Amniotic stem cell (primary cell): ENCODE measurements around the gene CRX.
A peak's percentile ranks its signal among the peaks of the same experiment; 100 is the strongest.
"Not testable (repeated sequence)": the region's sequence is repeated elsewhere in the genome, so short reads cannot be mapped to it uniquely, and the experiment has no call there.

Experiments used
- DNase-seq: peaks from one replicate; lab custom pipeline; 2025; lab: John Stamatoyannopoulos, UW

Gene CRX

GRCh38 chr19:47821460-47822020 lies at the start of gene CRX:
CRX (plus strand) TSS chr19:47821937; CDS start chr19:47834444, 12,507 bp downstream.
- DNase-seq, result no peak

- DNase-seq, result no peak
Measured at GRCh38 chr19:47776568-47776967, 45.2 kb upstream of the CRX start.

DNA sequence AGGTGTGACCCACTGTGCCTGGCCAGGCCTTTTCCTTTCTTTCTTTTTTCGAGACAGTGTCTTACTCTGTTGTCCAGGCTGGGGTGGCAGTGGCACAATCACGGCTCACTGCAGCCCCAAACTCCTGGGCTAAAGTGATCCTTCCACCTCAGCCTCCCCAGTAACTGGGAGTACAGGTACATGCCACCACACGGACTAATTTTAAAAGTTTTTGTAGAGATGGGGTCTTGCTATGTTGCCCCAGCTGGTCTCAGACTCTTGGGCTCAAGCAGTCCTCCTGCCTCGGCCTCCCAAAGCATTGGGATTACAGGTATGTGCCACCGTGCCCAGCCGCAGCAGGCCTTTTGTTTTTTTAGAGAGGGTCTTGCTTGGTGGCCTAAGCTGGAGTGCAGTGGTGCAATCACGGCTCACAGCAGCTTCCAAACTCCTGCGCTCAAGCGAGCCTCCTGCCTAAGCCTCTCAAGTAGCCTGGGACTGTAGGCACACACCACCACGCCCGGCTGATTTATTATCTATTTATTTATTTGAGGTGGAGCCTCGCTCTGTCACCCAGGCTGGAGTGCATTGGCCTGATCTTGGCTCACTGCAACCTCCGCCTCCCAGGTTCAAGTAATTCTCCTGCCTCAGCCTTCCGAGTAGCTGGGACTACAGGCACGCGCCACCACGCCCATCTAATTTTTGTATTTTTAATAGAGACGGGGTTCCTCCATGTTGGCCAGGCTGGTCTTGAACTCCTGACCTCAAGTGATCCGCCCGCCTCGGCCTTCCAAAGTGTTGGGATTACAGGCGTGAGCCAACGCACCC lies 44.3 kb upstream of the CRX start:
- not testable (repeated sequence) for DNase-seq

- peak; percentile 36 for DNase-seq
Measured at GRCh38 chr19:47778049-47778953, 43.4 kb upstream of the CRX start, which contains the start of gene SELENOW. SELENOW (plus strand) TSS chr19:47778703; CDS start chr19:47778786, 83 bp downstream.

GRCh38 chr19:47778954-47779351 lies 42.8 kb upstream of the CRX start:
- no peak for DNase-seq

DNA sequence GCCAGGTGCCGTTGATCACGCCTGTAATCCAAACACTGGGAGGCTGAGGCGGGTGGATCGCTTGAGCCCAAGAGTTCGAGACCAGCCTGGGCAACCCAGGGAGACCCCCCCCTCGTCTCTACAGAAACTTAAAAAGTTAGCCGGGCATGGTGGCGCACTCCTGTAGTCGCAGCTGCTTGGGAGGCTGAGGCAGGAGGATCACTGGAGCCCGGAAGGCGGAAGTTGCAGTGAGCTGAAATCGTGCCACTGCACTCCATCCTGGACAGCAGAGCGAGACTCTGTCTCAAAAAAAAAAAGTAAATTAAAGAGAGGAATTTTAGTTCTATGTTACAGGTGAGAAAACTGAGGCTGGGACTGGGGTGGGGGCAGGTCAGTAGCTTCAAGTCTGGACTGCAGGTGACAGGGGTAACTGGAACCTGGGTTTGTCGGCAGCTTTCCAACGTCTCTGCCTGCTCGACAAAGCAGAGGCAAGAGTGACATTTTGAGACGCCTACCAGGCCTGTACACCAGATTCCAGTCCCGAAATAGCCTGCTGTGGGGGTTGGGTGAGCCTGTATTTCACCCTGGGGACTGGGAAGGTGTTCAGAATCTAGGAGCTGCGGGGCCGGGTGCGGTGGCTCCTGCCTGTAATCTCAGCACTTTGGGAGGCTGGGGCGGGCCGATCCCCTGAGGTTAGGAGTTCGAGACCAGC lies 42.1 kb upstream of the CRX start:
- DNase-seq, result no peak

GRCh38 chr19:47780215-47780551 lies 41.6 kb upstream of the CRX start:
- DNase-seq, result no peak

- no peak for DNase-seq
Measured at GRCh38 chr19:47781590-47782262, 40.0 kb upstream of the CRX start.

GRCh38 chr19:47786566-47786965 lies 35.2 kb upstream of the CRX start:
- DNase-seq, result no peak

GRCh38 chr19:47787307-47787706 lies 34.4 kb upstream of the CRX start:
- DNase-seq, result not testable (repeated sequence)

DNA sequence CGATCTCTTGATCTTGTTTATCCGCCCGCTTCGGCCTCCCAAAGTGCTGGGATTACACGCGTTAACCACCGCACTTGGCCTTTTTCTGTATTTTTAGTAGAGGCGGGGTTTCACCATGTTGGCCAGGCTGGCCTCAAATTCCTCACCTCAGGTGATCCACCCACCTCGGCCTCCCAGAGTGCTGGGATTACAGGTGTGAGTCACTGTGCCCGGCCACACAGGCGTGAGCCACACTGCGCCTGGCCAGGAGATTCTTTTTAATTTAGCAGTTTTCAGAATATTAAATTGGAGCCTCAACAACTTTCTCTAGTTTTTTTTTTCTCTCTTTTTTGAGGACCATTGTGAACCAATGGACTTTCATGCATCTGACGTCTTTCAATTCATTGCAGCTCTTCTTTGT lies 31.9 kb upstream of the CRX start:
- not testable (repeated sequence) for DNase-seq

GRCh38 chr19:47790398-47790814 lies 31.3 kb upstream of the CRX start:
- peak; percentile 26 for DNase-seq

DNA sequence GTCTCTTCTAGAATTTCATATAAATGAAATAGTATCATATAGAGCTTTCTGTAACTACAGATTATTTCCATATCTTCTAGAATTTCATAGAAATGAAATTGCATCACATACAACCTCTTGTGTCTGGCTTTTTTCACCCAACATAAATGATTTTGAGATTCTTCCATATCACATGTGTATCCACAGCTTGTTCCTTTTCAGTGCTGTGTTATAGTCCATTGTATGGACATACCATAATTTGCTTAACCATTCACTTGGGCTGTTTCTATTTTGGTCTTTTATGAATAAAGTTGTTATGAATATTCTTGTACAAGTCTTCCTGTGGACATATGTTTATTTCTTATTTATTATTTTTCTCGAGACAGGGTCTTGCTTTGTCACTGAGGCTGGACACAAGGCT lies 29.1 kb upstream of the CRX start:
- DNase-seq, result no peak

GRCh38 chr19:47794526-47794925 lies 27.2 kb upstream of the CRX start:
- no peak for DNase-seq

- DNase-seq, result no peak
Measured at GRCh38 chr19:47796785-47797184, 25.0 kb upstream of the CRX start.

DNA sequence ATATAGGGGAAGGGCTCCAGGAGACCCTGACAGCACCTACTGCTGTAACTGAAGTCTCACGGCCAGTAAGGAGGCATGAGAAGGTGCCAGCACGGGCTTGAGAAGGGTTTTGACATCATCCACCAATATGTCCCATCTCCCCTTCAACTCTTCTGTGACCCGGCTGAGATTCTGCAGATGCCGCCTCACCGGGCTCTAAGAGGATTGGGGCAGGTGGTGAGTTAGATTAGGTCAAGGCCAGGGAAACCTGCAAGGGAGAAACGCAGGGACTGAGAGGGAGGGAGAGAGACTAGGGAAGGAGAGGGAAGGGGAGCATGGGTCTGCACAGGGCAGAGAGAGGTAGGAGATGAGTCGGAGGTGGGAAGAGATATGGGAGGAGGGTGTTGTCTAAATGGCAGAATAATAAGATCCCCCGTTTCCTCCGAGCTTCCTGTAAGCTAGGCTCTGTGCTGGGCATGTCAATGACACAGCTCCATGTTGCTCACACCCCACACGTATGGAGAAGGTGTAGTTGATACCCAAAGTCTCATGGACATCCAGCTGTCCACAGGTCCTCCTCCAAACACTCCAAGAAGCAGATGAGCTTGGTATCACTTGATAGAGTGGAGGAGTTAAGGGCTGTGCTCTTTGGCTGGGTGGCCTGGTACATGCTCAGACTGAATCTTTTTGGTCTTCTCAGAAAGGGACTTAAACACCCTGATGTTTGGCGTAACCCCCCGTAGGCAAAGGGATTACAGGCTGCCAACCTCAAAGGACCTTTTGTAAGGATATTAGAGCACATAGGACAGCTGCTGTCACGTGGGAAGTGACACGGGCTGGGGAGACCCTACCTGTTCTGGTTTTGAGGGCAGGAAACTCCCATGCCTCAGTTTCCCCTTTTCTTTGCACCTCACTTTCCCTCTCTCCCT lies 23.5 kb upstream of the CRX start:
- DNase-seq, result no peak

GRCh38 chr19:47798904-47799266 lies 22.9 kb upstream of the CRX start:
- no peak for DNase-seq

DNA sequence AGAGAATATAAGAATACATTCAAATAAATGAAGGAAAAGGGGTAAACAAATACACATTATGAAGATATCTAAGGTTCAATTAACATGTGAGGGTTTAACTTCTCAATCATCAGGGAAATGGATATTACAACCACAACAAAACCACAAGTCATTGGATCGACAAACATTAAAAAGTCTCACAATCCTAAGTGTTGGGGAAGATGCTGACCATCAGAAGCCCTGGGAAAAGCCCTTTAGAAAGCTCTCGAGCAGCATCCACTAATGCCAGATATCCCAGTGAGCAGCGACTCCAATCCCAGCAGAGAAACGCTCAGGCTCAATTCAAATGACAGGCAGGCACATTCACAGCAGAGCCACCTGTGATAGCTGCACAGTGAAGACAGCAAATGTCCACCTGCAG lies 20.5 kb upstream of the CRX start:
- no peak for DNase-seq

- no peak for DNase-seq
Measured at GRCh38 chr19:47802521-47803043, 19.2 kb upstream of the CRX start.

- not testable (repeated sequence) for DNase-seq
Measured at GRCh38 chr19:47803148-47803547, 18.6 kb upstream of the CRX start.
